Lower leg skin (tissue), 4 donors: ENCODE results near the gene PROZ. TPM values are rescaled to one million over a fixed set of nuclear protein-coding genes. Genes with fewer than 3 reads are reported as not detected.

Experiments used
- DNase-seq, 2 donors: peaks; one replicate each; pipeline ENCODE4 v3.0.0-alpha.2; 2019; ENCODE audit warnings: low spot score in 2 of 2
- H3K4me3 ChIP-seq: fragments of 200-600 bp; sonication (generic); 2 replicates; pipeline ENCODE4 v1.5.1; 2017; ENCODE audit warnings: mild to moderate bottlenecking, low read depth; ENCODE audit not compliant: poor library complexity, severe bottlenecking
- CTCF ChIP-seq, 3 donors: fragments of 450-650 bp; IDR thresholded peaks; one replicate each; pipeline ENCODE4 v1.5.1; 2016; ENCODE audit warnings: antibody characterized with exemption in 3 of 3, mild to moderate bottlenecking in 3 of 3, moderate library complexity in 2 of 3
- POLR2A ChIP-seq, 2 donors: fragments of 450-650 bp; IDR thresholded peaks; one replicate each; pipeline ENCODE4 v1.6.1; 2016 to 2017; ENCODE audit warnings: antibody characterized with exemption in 2 of 2, mild to moderate bottlenecking in 1 of 2, moderate library complexity in 1 of 2
- WGBS, 2 donors: methylation state at CpG; one replicate each; pipeline ENCODE4 v1.1.5; 2018; 5-methylcytosine and 5-hydroxymethylcytosine counted together
- intact Hi-C: fragments of 100-400 bp; cut with DNase I; formaldehyde crosslinking; loops from one replicate; pipeline ENCODE4 v1.15.0; 2023; ENCODE audit warnings: low total_unique reads
- total RNA-seq, 4 donors: library from RNA; depleted of rRNA; stranded (reverse); fragments of >200 nt; gene quantifications; one replicate each; pipeline ENCODE4 v1.1.0, GENCODE V29; 2016

Gene PROZ
- total RNA-seq, 4 donors from 2014 or later = not detected

- H3K4me3 ChIP-seq = no peak overlapping the region
- no peak for TF ChIP-seq POLR2A (IDR thresholded peaks at IDR 0.05)
- TF ChIP-seq CTCF (IDR thresholded peaks at IDR 0.05) = no peak
- DNase-seq = peak in 1 of 2 donors; percentile 57
- WGBS, 2 donors = 82 to 87% methylated on average over 10 of the region's 10 CpGs
- intact Hi-C loops = no loop called here
These were observed 41.6 kb upstream of the PROZ start for GRCh38 chr13:113116871-113117271.

- peak in 1 of 2 donors; percentile 74 for DNase-seq
- intact Hi-C loops = no loop called here
- WGBS, 2 donors = 81 to 90% methylated on average over 23 to 25 of the region's 26 CpGs
- no peak overlapping the region for H3K4me3 ChIP-seq
- TF ChIP-seq CTCF (IDR thresholded peaks at IDR 0.05) (no peak), POLR2A (IDR thresholded peaks at IDR 0.05) (no peak)
These were observed 41.0 kb upstream of the PROZ start for GRCh38 chr13:113117335-113117872.

- no peak overlapping the region for H3K4me3 ChIP-seq
- WGBS, 2 donors = 87 to 89% methylated on average over 8 to 9 of the region's 9 CpGs
- DNase-seq = peak in 1 of 2 donors; percentile 63
- TF ChIP-seq POLR2A (IDR thresholded peaks at IDR 0.05) (no peak), CTCF (IDR thresholded peaks at IDR 0.05) (no peak)
- intact Hi-C loops = no loop called here
These were observed 40.6 kb upstream of the PROZ start for GRCh38 chr13:113117911-113118260.

GRCh38 chr13:113118261-113119021, 40.0 kb upstream of the PROZ start:
- WGBS, 2 donors = 92 to 93% methylated on average over 26 to 36 of the region's 42 CpGs
- peak in 1 of 2 donors; percentile 76 for DNase-seq
- no peak overlapping the region for H3K4me3 ChIP-seq
- TF ChIP-seq CTCF (IDR thresholded peaks at IDR 0.05) (no peak), POLR2A (IDR thresholded peaks at IDR 0.05) (no peak)
- intact Hi-C loops = no loop called here

GRCh38 chr13:113119166-113119821, 39.2 kb upstream of the PROZ start:
- intact Hi-C loops = no loop called here
- 87 to 95% methylated on average over 16 of the region's 16 CpGs for WGBS, 2 donors
- peak in 1 of 2 donors; percentile 17 for DNase-seq
- no peak for TF ChIP-seq CTCF (IDR thresholded peaks at IDR 0.05)
- no peak for TF ChIP-seq POLR2A (IDR thresholded peaks at IDR 0.05)
- no peak overlapping the region for H3K4me3 ChIP-seq
